GM18861 (cell line): ENCODE results near the gene RAP1A.
"Not testable (repeated sequence)": the region's sequence is repeated elsewhere in the genome, so short reads cannot be mapped to it uniquely, and the experiment has no call there.

ENCODE experiments used
- ATAC-seq: cut with Tn5 transposase; IDR thresholded peaks from one replicate; pipeline ENCODE4 v1.9.1; 2021; ENCODE audit not compliant: unreplicated experiment

The RAP1A gene

GRCh38 chr1:111660204-111661150 is 40.9 kb downstream of the RAP1A start:
- no peak for ATAC-seq

- ATAC-seq = no peak
These were observed 45.1 kb downstream of the RAP1A start for GRCh38 chr1:111664652-111665051.

GRCh38 chr1:111665497-111665896 is 45.9 kb downstream of the RAP1A start:
- ATAC-seq = no peak

DNA sequence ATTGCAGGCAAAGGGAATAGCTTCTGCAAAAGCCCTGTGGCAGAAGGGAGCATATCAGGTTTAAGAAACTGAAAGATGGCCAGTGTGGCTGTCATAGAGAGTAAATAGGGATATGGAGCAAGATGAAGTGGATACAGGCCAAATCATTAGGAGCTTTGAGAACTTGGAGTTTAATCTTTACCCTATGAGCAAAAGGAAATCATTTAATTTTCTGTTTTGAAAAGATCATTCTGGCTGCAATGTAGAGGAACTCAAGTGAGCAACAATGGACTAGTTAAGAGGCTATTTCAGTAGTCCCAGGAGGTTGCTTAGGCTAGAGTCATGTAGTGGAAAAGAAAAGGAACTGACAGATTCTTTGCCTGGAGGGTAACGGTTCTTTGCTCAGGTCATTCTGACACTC is 47.2 kb downstream of the RAP1A start:
- ATAC-seq = no peak

DNA sequence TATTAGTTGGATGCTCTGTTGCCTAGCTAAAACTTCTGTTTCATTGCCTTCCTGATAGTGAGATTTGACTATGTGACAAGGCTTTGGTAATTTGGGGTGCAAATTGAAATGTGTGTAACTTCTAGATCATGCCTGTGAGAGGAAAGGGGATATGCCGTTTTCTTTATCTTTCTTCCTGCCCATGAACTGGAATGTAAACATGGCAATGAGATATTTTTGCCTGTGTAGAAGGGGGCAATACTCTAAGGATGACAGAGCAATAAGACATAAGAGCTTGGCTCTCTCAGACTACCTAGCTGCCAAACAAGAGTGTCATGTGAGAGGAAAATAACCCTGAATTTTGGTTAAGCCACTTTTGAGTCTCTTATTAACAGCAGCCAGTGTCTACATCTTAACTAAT is 49.7 kb downstream of the RAP1A start:
- ATAC-seq = no peak

DNA sequence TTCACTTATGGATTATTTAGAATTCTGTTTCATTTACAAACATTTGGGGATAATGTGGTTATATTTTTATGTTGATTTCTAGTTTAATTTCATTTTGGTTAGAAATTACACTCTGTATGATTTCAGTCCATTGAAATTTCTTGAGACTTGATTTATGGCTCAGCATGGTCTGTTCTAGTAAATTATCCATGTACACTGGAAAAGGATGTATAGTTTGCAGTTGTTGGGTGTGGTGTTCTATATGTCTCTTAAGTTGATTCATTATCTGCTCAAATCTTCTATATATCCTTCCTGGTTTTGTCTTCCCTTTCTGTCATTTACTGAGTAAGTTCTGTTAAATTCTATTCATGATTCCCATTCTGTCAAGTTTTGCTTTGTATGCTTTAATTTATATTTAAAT is 52.3 kb downstream of the RAP1A start:
- ATAC-seq = no peak

DNA sequence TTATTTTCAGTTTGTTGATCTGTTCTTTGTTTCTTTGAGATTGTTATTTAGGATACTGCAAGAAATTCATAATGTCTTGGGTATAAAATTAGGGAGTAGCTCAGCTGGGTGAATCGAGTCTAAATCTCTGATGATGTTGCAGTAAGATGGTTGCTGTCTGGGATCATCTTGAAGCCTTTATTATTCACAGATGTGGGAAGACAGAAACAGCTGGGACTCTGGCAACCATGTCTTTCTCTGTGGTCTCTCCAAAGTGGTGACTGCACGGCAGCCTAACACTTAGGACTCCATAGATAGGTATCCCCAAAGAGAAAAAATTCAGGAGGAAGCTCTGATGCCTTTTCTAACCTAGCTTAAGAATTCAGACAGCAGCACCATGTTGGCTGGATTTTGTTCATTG is 52.7 kb downstream of the RAP1A start:
- no peak for ATAC-seq

GRCh38 chr1:111677604-111678003 is 58.0 kb downstream of the RAP1A start:
- no peak for ATAC-seq

DNA sequence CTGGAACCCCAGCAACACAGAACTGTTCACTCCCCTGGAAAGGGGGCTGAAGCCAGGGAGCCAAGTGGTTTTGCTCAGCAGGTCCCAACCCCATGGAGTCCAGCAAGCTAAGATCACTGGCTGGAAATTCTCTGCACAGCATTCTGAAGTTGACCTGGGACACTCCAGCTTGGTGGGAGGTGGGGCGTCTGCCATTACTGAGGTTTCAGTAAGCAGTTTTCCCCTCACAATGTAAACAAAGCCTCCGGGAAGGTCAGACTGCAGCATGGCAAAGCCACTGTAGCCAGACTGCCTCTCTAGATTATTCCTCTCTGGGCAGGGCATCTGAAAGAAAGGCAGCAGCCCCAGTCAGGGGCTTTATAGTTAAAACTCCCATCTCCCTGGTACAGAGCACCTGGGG is 60.0 kb downstream of the RAP1A start:
- ATAC-seq = no peak

GRCh38 chr1:111680212-111680800 is 60.7 kb downstream of the RAP1A start:
- not testable (repeated sequence) for ATAC-seq

GRCh38 chr1:111685293-111686153 is 65.9 kb downstream of the RAP1A start:
- ATAC-seq = not testable (repeated sequence)

- no peak for ATAC-seq
These were observed 70.7 kb downstream of the RAP1A start for GRCh38 chr1:111690306-111690617.

GRCh38 chr1:111691886-111692285 is 72.3 kb downstream of the RAP1A start:
- ATAC-seq = no peak

GRCh38 chr1:111695801-111696200 is 76.2 kb downstream of the RAP1A start:
- ATAC-seq = no peak

DNA sequence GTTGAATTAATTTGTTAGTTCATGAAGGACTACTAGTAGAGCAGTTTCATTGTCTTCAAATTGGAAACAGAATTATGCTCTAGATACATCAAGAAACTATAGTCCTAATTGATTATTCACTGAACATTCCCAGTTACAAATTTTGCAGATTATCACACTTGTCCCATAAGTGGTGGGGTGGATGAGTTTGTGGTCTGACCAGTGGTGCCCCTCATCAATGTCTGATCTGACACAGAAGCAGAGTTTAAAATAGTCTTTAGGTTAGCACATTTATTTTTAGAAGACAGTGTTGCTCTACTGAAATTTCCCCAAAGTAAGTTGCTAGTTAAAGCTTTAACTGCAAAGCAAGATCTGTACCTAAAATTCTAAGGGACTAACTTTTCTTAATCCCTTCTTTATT is 76.7 kb downstream of the RAP1A start:
- no peak for ATAC-seq

DNA sequence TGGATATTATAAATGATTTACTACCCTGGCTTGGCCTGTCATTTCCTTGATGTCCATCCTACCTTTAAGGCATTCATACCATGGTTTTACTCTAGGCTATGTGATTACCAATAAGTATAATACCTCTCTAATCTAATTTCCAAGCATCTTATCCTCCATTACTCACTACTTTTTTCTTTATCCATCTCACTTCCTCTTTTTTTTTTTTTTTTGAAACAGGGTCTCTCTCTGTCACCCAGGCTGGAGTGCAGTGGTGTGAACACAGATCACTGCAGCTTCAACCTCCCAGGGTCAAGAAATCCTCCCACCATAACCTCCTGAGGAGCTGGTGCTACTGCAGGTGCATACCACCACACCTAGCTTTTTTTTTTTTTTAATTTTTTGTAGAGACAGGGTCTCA is 79.7 kb downstream of the RAP1A start:
- ATAC-seq = no peak

DNA sequence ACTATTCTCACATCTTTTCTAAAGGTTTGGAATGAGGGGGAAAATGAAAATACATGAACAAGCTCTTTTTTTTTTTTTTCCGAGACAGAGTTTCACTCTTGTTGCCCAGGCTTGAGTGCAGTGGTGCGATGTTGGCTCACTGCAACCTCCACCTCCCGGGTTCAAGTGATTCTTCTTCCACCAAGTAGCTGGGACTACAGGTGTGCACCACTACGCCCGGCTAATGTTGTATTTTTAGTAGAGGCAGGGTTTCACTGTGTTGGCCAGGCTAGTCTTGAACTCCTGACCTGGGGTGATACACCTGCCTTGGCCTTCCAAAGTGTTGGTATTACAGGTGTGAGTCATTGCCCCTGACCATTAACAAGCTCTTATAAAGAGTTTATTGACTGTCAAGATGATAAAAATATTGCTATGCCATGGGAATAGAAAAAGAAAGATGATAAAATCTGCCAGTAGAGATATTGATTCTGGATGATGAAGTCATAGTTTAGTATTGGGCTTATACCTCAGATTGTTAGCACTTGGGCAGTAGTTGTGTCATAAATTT is 83.0 kb downstream of the RAP1A start:
- ATAC-seq = no peak

DNA sequence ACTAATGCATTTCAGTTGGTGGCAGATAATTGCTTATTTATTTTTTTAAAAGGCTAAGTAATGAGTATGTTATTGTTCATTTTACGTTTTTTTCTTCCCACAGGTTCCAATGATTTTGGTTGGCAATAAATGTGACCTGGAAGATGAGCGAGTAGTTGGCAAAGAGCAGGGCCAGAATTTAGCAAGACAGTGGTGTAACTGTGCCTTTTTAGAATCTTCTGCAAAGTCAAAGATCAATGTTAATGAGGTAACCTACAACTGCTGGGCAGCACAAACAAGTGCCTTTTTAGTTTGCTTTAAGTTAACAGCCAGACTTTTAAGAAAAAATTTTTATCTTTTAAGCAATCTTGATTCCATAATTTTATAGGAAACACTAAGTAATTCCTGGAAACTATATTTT is 84.7 kb downstream of the RAP1A start:
- no peak for ATAC-seq

DNA sequence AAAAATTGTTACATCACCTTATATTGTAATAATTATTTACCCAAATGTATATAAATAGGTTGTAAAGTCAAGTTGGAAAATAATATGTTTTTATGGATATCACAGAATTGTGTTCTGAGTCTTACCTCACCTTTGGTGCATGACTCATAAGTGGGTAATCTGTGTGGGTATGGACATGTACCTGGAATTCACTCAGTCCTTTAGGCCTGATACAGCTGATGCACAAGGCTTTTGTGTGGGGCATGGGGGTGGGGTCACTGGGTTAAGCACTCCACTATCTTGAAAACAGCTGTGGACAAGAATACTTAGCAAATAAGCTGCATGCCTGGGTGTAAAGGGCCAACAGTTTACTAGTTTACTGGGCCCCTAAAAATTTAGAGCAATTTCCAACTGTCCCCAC is 85.2 kb downstream of the RAP1A start:
- no peak for ATAC-seq

DNA sequence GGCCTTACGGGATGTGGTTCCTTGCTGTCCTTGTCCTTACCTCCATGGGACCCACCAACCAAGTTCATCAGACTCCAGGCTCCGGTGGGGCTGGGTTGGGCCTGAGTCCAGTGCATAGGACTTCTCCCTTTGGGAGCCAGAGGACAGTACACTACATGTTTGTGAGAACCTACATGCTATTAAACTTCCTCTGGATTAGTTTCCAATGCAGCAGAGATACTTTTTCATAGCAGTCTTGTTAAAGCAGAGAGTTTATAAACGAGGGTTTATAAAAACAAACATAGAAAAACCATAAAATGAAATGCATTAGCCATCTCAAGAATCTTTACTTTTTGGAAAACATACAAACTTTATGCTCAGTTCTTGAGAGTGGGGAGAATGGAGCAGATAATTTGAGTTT is 86.3 kb downstream of the RAP1A start:
- no peak for ATAC-seq

DNA sequence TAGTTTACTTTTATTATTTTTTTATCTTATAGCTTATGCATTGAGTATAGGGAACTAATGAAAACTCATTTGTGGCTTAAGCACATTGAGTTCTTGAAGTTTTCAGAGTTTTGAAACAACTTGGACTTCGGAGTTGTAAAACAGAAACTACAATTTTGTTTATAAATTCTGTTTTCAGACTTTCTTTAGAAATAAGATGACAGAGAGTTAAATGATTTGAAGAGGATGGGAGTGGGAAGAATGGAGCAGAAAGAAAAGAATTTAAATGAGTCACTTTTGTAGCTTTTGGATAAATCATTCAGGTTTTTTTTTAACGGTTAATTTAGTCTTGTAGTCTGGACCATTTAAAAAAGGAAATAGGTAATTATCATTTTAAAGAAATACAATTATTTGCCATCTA is 87.3 kb downstream of the RAP1A start:
- no peak for ATAC-seq
